ENCODE measurements around the gene APMAP.
"Not testable (repeated sequence)": the region's sequence is repeated elsewhere in the genome, so short reads cannot be mapped to it uniquely, and the experiment has no call there.

- TF ChIP-seq CTCF (IDR thresholded peaks at IDR 0.05 in 4 of 5, conservative IDR thresholded peaks at IDR 0.05 in 1 of 5); POLR2A (IDR thresholded peaks at IDR 0.05): not testable (repeated sequence)
Observed at GRCh38 chr20:24930724-24931688, 61.5 kb downstream of the APMAP start.

Data from gastrocnemius medialis (tissue), 4 donors.